ENCODE results near the gene CTIF.

DNA sequence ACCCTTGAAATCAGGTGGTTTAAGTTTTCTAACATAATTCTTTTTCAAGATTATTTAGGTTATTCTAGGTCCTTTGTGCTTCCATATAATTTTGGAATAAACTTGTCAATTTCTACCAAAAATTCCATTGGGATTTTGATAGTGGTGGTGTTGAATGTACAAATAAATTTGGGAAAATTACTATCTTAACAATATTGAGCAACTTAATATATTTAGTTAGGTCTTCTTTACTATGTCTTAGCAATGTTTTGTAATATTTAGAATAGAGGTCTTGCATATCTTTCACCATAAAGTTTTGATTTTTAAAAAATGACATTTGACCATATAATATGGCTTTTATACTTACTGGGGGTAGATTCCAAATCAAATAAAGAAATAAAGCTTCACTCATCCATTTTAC lies 34.0 kb upstream of the CTIF start:
- TF ChIP-seq, protein P1, sequence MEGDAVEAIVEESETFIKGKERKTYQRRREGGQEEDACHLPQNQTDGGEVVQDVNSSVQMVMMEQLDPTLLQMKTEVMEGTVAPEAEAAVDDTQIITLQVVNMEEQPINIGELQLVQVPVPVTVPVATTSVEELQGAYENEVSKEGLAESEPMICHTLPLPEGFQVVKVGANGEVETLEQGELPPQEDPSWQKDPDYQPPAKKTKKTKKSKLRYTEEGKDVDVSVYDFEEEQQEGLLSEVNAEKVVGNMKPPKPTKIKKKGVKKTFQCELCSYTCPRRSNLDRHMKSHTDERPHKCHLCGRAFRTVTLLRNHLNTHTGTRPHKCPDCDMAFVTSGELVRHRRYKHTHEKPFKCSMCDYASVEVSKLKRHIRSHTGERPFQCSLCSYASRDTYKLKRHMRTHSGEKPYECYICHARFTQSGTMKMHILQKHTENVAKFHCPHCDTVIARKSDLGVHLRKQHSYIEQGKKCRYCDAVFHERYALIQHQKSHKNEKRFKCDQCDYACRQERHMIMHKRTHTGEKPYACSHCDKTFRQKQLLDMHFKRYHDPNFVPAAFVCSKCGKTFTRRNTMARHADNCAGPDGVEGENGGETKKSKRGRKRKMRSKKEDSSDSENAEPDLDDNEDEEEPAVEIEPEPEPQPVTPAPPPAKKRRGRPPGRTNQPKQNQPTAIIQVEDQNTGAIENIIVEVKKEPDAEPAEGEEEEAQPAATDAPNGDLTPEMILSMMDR (IDR thresholded peaks at IDR 0.05; ENCODE audit: low read length) = no peak
- no peak for TF ChIP-seq EZH2phosphoT487 (IDR thresholded peaks at IDR 0.05; ENCODE audit: low read length)

Data from MM.1S (cell line).